IMR-90 (cell line): ENCODE data around the gene IQCE. TPM values are rescaled to one million over a fixed set of nuclear protein-coding genes. Genes with fewer than 3 reads are reported as not detected.

Experiments
- ATAC-seq: fragments of 200-7000 bp; cut with Tn5 transposase; 2 replicates; pipeline ENCODE4 v1.9.1; 2020; ENCODE audit warnings: low read depth, mild to moderate bottlenecking, moderate library complexity
- BruUV-seq: library from RNA; stranded (reverse); fragments of 400-500 nt; replicated peaks from 2 replicates; lab custom pipeline; 2021; lab: Mats Ljungman, UMichigan
- CTCF ChIA-PET: fragments of 300-600 bp; formaldehyde crosslinking; extraction: SDS; loops from one replicate; lab custom pipeline; 2021; ENCODE audit warnings: antibody characterized with exemption; lab: Yijun Ruan, JAX
- POLR2A ChIA-PET: fragments of 300-600 bp; sonication (Branson Sonifier 250); formaldehyde crosslinking; loops from one replicate; lab custom pipeline; 2022; ENCODE audit warnings: antibody characterized with exemption; ENCODE audit not compliant: unreplicated experiment; lab: Charles Lee
- DNase-seq: peaks from one replicate; pipeline ENCODE4 v3.0.0; 2013
- H2AFZ ChIP-seq: replicated peaks from 2 replicates; pipeline ENCODE3; 2013; ENCODE audit warnings: low read length, mild to moderate bottlenecking; ENCODE audit not compliant: poor library complexity
- H2AK5ac ChIP-seq: 2 replicates; pipeline ENCODE4 v1.6.1; 2013; ENCODE audit warnings: low read depth, low read length, inconsistent platforms
- H2AK9ac ChIP-seq: replicated peaks from 2 replicates; pipeline ENCODE3; 2013; ENCODE audit warnings: mild to moderate bottlenecking, low read depth, low read length, moderate library complexity; ENCODE audit not compliant: poor library complexity
- H2BK120ac ChIP-seq: 2 replicates; pipeline ENCODE4 v1.6.1; 2013; ENCODE audit warnings: low read depth, low read length, inconsistent platforms
- H2BK15ac ChIP-seq: 3 replicates; pipeline ENCODE4 v1.6.1; 2013; ENCODE audit warnings: low read depth, low read length, inconsistent platforms
- H2BK20ac ChIP-seq: 2 replicates; pipeline ENCODE4 v1.6.1; 2013; ENCODE audit warnings: low read depth, mild to moderate bottlenecking, inconsistent platforms, low read length, moderate library complexity
- H2BK5ac ChIP-seq: 2 replicates; pipeline ENCODE4 v1.6.1; 2013; ENCODE audit warnings: mild to moderate bottlenecking, low read depth, low read length, inconsistent platforms; ENCODE audit not compliant: poor library complexity, severe bottlenecking
- H3K14ac ChIP-seq: replicated peaks from 2 replicates; pipeline ENCODE4 v1.6.1; 2013; ENCODE audit warnings: low read depth, low read length, inconsistent platforms
- H3K18ac ChIP-seq: 2 replicates; pipeline ENCODE4 v1.6.1; 2013; ENCODE audit warnings: low read depth, low read length, control low read depth
- H3K23ac ChIP-seq: 2 replicates; pipeline ENCODE4 v1.6.1; 2013; ENCODE audit warnings: low read depth, low read length, inconsistent platforms
- H3K27ac ChIP-seq: 2 replicates; pipeline ENCODE4 v1.5.1; 2013; ENCODE audit warnings: mild to moderate bottlenecking, control low read depth, low read length; ENCODE audit not compliant: insufficient read depth
- H3K27me3 ChIP-seq: 2 replicates; pipeline ENCODE4 v1.6.1; 2013; ENCODE audit warnings: low read length; ENCODE audit not compliant: control insufficient read depth, insufficient read depth
- H3K36me3 ChIP-seq: 2 replicates; pipeline ENCODE4 v1.6.1; 2013; ENCODE audit warnings: low read length, mixed read lengths; ENCODE audit not compliant: control insufficient read depth, insufficient read depth
- H3K4ac ChIP-seq: 2 replicates; pipeline ENCODE4 v1.6.1; 2013; ENCODE audit warnings: low read depth, low read length, inconsistent platforms
- H3K4me1 ChIP-seq: 2 replicates; pipeline ENCODE4 v1.6.1; 2013; ENCODE audit warnings: low read length, mixed read lengths; ENCODE audit not compliant: control insufficient read depth, insufficient read depth
- H3K4me2 ChIP-seq: 2 replicates; pipeline ENCODE4 v1.6.1; 2013; ENCODE audit warnings: low read depth, mild to moderate bottlenecking, control low read depth, low read length, moderate library complexity
- H3K4me3 ChIP-seq: 2 replicates; pipeline ENCODE4 v1.5.1; 2013; ENCODE audit warnings: low read depth, mild to moderate bottlenecking, control low read depth, low read length, moderate library complexity; ENCODE audit not compliant: insufficient read depth
- H3K56ac ChIP-seq: 2 replicates; pipeline ENCODE4 v1.6.1; 2013; ENCODE audit warnings: low read length, inconsistent platforms; ENCODE audit not compliant: insufficient read depth; ENCODE audit errors: extremely low read depth
- H3K79me1 ChIP-seq, 2 experiments: 2 replicates each; pipeline ENCODE4 v1.6.1; 2013; ENCODE audit warnings: low read length in 2 of 2, inconsistent platforms in 1 of 2, low read depth in 1 of 2
- H3K9ac ChIP-seq: 2 replicates; pipeline ENCODE4 v1.6.1; 2013; ENCODE audit warnings: low read depth, low read length, control low read depth
- H3K9me1 ChIP-seq: 2 replicates; pipeline ENCODE4 v1.6.1; 2013; ENCODE audit warnings: low read length, inconsistent platforms; ENCODE audit not compliant: insufficient read depth
- H3K9me3 ChIP-seq: 2 replicates; pipeline ENCODE4 v1.6.1; 2013; ENCODE audit warnings: low read length; ENCODE audit not compliant: control insufficient read depth, insufficient read depth
- H4K20me1 ChIP-seq: 2 replicates; pipeline ENCODE4 v1.6.1; 2013; ENCODE audit warnings: low read length, inconsistent platforms; ENCODE audit not compliant: insufficient read depth
- H4K5ac ChIP-seq: 2 replicates; pipeline ENCODE4 v1.6.1; 2013; ENCODE audit warnings: mild to moderate bottlenecking, low read depth, low read length, control low read depth
- H4K8ac ChIP-seq, 2 experiments: 2 replicates each; pipeline ENCODE4 v1.6.1; 2013; ENCODE audit warnings: low read depth in 2 of 2, low read length in 2 of 2, control low read depth in 1 of 2, inconsistent platforms in 1 of 2
- H4K91ac ChIP-seq: 2 replicates; pipeline ENCODE4 v1.6.1; 2013; ENCODE audit warnings: low read depth, low read length, inconsistent platforms; ENCODE audit not compliant: insufficient read depth
- BHLHE40 ChIP-seq: fragments of 150-350 bp; IDR thresholded peaks from 2 replicates; pipeline ENCODE4 v1.6.1; 2016; ENCODE audit warnings: mild to moderate bottlenecking, low read depth, low read length
- CEBPB ChIP-seq: IDR thresholded peaks from 2 replicates; pipeline ENCODE4 v1.6.1; 2012; ENCODE audit warnings: low read depth, low read length, improper control_type of control experiment
- CHD1 ChIP-seq: IDR thresholded peaks from 2 replicates; pipeline ENCODE4 v1.6.1; 2012; ENCODE audit warnings: low read depth, low read length, improper control_type of control experiment
- CTCF ChIP-seq: conservative IDR thresholded peaks from 2 replicates; pipeline ENCODE4 v1.5.1; 2012; ENCODE audit warnings: mild to moderate bottlenecking, low read depth, low read length, improper control_type of control experiment
- ELK1 ChIP-seq: fragments of 150-350 bp; IDR thresholded peaks from 2 replicates; pipeline ENCODE4 v1.6.1; 2016; ENCODE audit warnings: low read depth, mild to moderate bottlenecking, low read length, moderate library complexity, borderline replicate concordance
- FOS ChIP-seq: fragments of 150-350 bp; IDR thresholded peaks from 2 replicates; pipeline ENCODE4 v1.6.1; 2016; ENCODE audit warnings: low read depth, low read length
- MAFK ChIP-seq: IDR thresholded peaks from 2 replicates; pipeline ENCODE4 v1.6.1; 2012; ENCODE audit warnings: low read depth, low read length, improper control_type of control experiment
- MAZ ChIP-seq: IDR thresholded peaks from 2 replicates; pipeline ENCODE4 v1.6.1; 2012; ENCODE audit warnings: low read depth, mild to moderate bottlenecking, low read length, improper control_type of control experiment, moderate library complexity, borderline replicate concordance
- MXI1 ChIP-seq: IDR thresholded peaks from 2 replicates; pipeline ENCODE4 v1.6.1; 2012; ENCODE audit warnings: low read depth, mild to moderate bottlenecking, low read length, moderate library complexity, borderline replicate concordance
- NFE2L2 ChIP-seq: fragments of 150-350 bp; IDR thresholded peaks from 2 replicates; pipeline ENCODE4 v1.6.1; 2016; ENCODE audit warnings: low read depth, mild to moderate bottlenecking, low read length
- POLR2A ChIP-seq: IDR thresholded peaks from 2 replicates; pipeline ENCODE4 v1.6.1; 2012; ENCODE audit warnings: mild to moderate bottlenecking, low read depth, low read length
- RAD21 ChIP-seq: IDR thresholded peaks from 2 replicates; pipeline ENCODE4 v1.6.1; 2012; ENCODE audit warnings: low read length, improper control_type of control experiment
- RCOR1 ChIP-seq: IDR thresholded peaks from 2 replicates; pipeline ENCODE4 v1.6.1; 2012; ENCODE audit warnings: mild to moderate bottlenecking, low read length, improper control_type of control experiment; ENCODE audit not compliant: insufficient replicate concordance
- RFX5 ChIP-seq: IDR thresholded peaks from 2 replicates; pipeline ENCODE4 v1.8.0; 2012; ENCODE audit warnings: low read depth, mild to moderate bottlenecking, low read length, moderate library complexity
- SMC3 ChIP-seq: fragments of 150-350 bp; IDR thresholded peaks from 2 replicates; pipeline ENCODE4 v1.6.1; 2016; ENCODE audit warnings: low read depth, mild to moderate bottlenecking, antibody characterized with exemption, low read length, moderate library complexity
- USF2 ChIP-seq: fragments of 150-350 bp; IDR thresholded peaks from 2 replicates; pipeline ENCODE4 v1.6.1; 2017; ENCODE audit warnings: mild to moderate bottlenecking, antibody characterized with exemption, low read length, low read depth
- WGBS, 2 experiments: methylation state at CpG; one replicate each; pipeline versions ENCODE4 v1.1.5 to v1.1.7; 2013; ENCODE audit warnings: missing lambda C conversion rate in 2 of 2; ENCODE audit not compliant: insufficient read length in 1 of 2; ENCODE audit errors: extremely low coverage in 2 of 2; 5-methylcytosine and 5-hydroxymethylcytosine counted together
- dilution Hi-C: fragments of 300-500 bp; cut with HindIII; formaldehyde crosslinking; loops from one replicate; pipeline ENCODE4 v1.14.3; 2018; ENCODE audit warnings: low sequenced_read_pairs; ENCODE audit not compliant: unreplicated experiment
- in situ Hi-C: fragments of 300-500 bp; cut with MboI; formaldehyde crosslinking; loops from 3 replicates; pipeline ENCODE4 v1.14.3; 2019; ENCODE audit warnings: low sequenced_read_pairs, inconsistent platforms, mixed read lengths
- intact Hi-C: fragments of 100-400 bp; cut with micrococcal nuclease; formaldehyde crosslinking; loops from 2 replicates; pipeline ENCODE4 v1.10.0; 2022
- polyA plus RNA-seq, 3 experiments: library from polyadenylated mRNA; depleted of rRNA; stranded (reverse); fragments of >200 nt; gene quantifications; 2 replicates each; pipeline ENCODE4 v1.2.3, GENCODE V29; 2012; ENCODE audit warnings: low replicate concordance in 1 of 3
- total RNA-seq: library from RNA; depleted of rRNA; stranded (reverse); fragments of >200 nt; gene quantifications from 2 replicates; pipeline ENCODE4 v1.2.3, GENCODE V29; 2012

Gene IQCE
- total and polyA plus RNA-seq, 2 of the 4 experiments (the other 2 are of a cell fraction): 5.0 to 6.3 TPM

- no CpG with 5 or more reads among the region's 14 CpGs for WGBS, 2 experiments
- Histone ChIP-seq H3K4me1 (peaks cover 9% of the 10 kb centered on the region), H4K91ac (no peak overlapping the region), H2AK9ac (no peak overlapping the region), H3K14ac (no peak overlapping the region), H3K23ac (no peak overlapping the region), H3K56ac (no peak overlapping the region), H3K18ac (no peak overlapping the region), H3K9me1 (peaks cover 10% of the 10 kb centered on the region; the same call in 1 of the 2 replicates), H4K20me1 (no peaks in the 10 kb centered on the region), H2BK5ac (no peak overlapping the region), H3K9me3 (no peaks in the 10 kb centered on the region), H2BK15ac (no peak overlapping the region), H2AFZ (no peak overlapping the region), H3K4ac (no peak overlapping the region), H3K36me3 (peaks cover 9% of the 10 kb centered on the region), H3K27me3 (no peaks in the 10 kb centered on the region), H2AK5ac (no peak overlapping the region), H3K4me2 (no peak overlapping the region), H4K5ac (no peak overlapping the region), H4K8ac (no peak overlapping the region), H3K79me1 (peaks cover 10% of the 10 kb centered on the region in 2 experiments; a peak in 1 of 4 replicates), H3K9ac (no peak overlapping the region), H2BK20ac (no peak overlapping the region), H3K27ac (no peak overlapping the region), H2BK120ac (no peak overlapping the region), H3K4me3 (no peak overlapping the region)
- dilution Hi-C loops (no loop called here), in situ Hi-C loops (no loop called here), intact Hi-C loops (loop anchor here (5.0 kb wide), 1 partner anchor 588 kb away; no protein-coding TSS in a partner anchor)
- TF ChIP-seq RCOR1: no peak
- TF ChIP-seq FOS: no peak
- TF ChIP-seq MXI1: no peak
- no peak for TF ChIP-seq MAFK
- no peak for TF ChIP-seq CEBPB
- TF ChIP-seq MAZ: no peak
- TF ChIP-seq USF2: no peak
- no peak for TF ChIP-seq NFE2L2
- no peak for TF ChIP-seq SMC3
- TF ChIP-seq ELK1: no peak
- TF ChIP-seq CTCF: no peak
- TF ChIP-seq RFX5: no peak
- TF ChIP-seq RAD21: no peak
- TF ChIP-seq BHLHE40: no peak
- no peak for TF ChIP-seq CHD1
- TF ChIP-seq POLR2A: no peak
- DNase-seq (no peak), ATAC-seq (no peak)
- ChIA-PET CTCF (no interaction called here), POLR2A (no interaction called here)
- BruUV-seq: no TSS peak
Observed at GRCh38 chr7:2569421-2569820, 10.6 kb downstream of the IQCE start.
